Heart right ventricle (tissue), 16 donors: Measurements from ENCODE around the gene DIP2C. TPM values are rescaled to one million over a fixed set of nuclear protein-coding genes. Genes with fewer than 3 reads are reported as not detected.

Experiments
- ATAC-seq, 8 donors: fragments of 200-7000 bp; cut with Tn5 transposase; one replicate each; pipeline ENCODE4 v1.9.1; 2020; ENCODE audit warnings: mild to moderate bottlenecking in 8 of 8, moderate library complexity in 8 of 8, moderate number of reproducible peaks in 1 of 8
- DNase-seq, 2 donors: peaks; one replicate each; pipeline ENCODE4 v3.0.0-alpha.2; 2020
- H3K27ac ChIP-seq, 10 donors: fragments of 200-600 bp; sonication (generic) in 2 of 10; one replicate each; pipeline versions ENCODE4 v1.5.0 to v1.8.0; 2020 to 2022; ENCODE audit warnings: mild to moderate bottlenecking in 3 of 10
- H3K27me3 ChIP-seq, 7 donors: fragments of 200-600 bp; one replicate each; pipeline ENCODE4 v1.8.0; 2021 to 2022; ENCODE audit warnings: mild to moderate bottlenecking in 2 of 7
- H3K36me3 ChIP-seq, 9 donors: fragments of 200-600 bp; sonication (generic) in 1 of 9; one replicate each; pipeline versions ENCODE4 v1.5.0 to v1.8.0; 2020 to 2022; ENCODE audit warnings: mild to moderate bottlenecking in 2 of 9
- H3K4me1 ChIP-seq, 9 donors: fragments of 200-600 bp; sonication (generic) in 1 of 9; one replicate each; pipeline versions ENCODE4 v1.5.0 to v1.8.0; 2020 to 2022; ENCODE audit warnings: mild to moderate bottlenecking in 4 of 9
- H3K4me3 ChIP-seq, 10 donors: fragments of 200-600 bp; sonication (generic) in 2 of 10; one replicate each; pipeline versions ENCODE4 v1.5.0 to v1.8.0; 2020 to 2022; ENCODE audit warnings: mild to moderate bottlenecking in 7 of 10, moderate library complexity in 2 of 10
- H3K9me3 ChIP-seq, 11 donors: fragments of 200-600 bp in 10 of 11; sonication (generic) in 2 of 11; one replicate each; pipeline versions ENCODE4 v1.5.0 to v1.8.0; 2013 to 2022; ENCODE audit warnings: mild to moderate bottlenecking in 2 of 11, control low read depth in 1 of 11, moderate library complexity in 1 of 11
- CTCF ChIP-seq, 9 donors: fragments of 200-600 bp; sonication (generic) in 2 of 9; IDR thresholded peaks; one replicate each; pipeline versions ENCODE4 v1.5.0 to v1.8.0; 2021 to 2022; ENCODE audit warnings: antibody characterized with exemption in 9 of 9, mild to moderate bottlenecking in 5 of 9, moderate library complexity in 1 of 9
- WGBS, 2 donors: extraction: QIAGEN DNeasy Blood & Tissue Kit; methylation state at CpG; one replicate each; pipeline ENCODE4 v1.1.7; 2013; ENCODE audit warnings: inconsistent platforms in 1 of 2; 5-methylcytosine and 5-hydroxymethylcytosine counted together
- intact Hi-C, 10 donors: fragments of 100-400 bp; cut with DNase I; formaldehyde crosslinking; loops; one replicate each; pipeline versions ENCODE4 v1.11.1 to v1.14.2; 2022
- polyA plus RNA-seq, 2 donors: library from polyadenylated mRNA; stranded (reverse); fragments of 200-250 nt; gene quantifications; one replicate each; pipeline ENCODE4 v1.2.3, GENCODE V29; 2013
- total RNA-seq, 10 donors: library from RNA; stranded (reverse); fragmentation: NEBNext Ultra II Directional in 3 of 10; extraction: Animal tissue kit (Norgen Biotek cat#: 25700) in 3 of 10; gene quantifications; one replicate each; pipeline versions ENCODE4 v1.2.1 to v1.2.4, GENCODE V29; 2021 to 2023
- donor health status: Arrhythmogenic right ventricular cardiomyopathy.
- donor health status: ischemic (EF 13 %, LVEDD 7.1; RV severe dilation, severe dysfunction).
- donor health status: healthy with polysubstance abuse.
- donor health status: DM: no; HTN: yes; CAD: no.
- donor health status: DM: no; HTN: no; CAD: no.
- donor health status: ischemic (EF 25% LVEDD 6.9; RV normal size, moderate dysfunction).
- donor health status: ischemic (EF 25% LVEDD 5.7; RV mildly dilated, moderate dysfunction).
- donor health status: healthy.
- donor health status: DM: yes; HTN: yes; CAD: no.
- donor health status: Ischemic cardiomyopathy.
- donor health status: ischemic (EF 35%, LVEDD 5.7; RV mildly dilated, moderate dysfunction).
- donor health status: nonischemic (EF 11% LVEDD 7.7; RV severe dilation, severe dysfunction).
- donor health status: DM: yes; HTN: yes; CAD: no.
- donor health status: PGD.
- donor health status: ischemic (EF 29% LVEDD 5.4; RV normal size, mild dysfunction).
- donor health status: nonischemic (EF 23%, LVEDD 6.1; RV moderate dilation, normal function).

Gene DIP2C
- total and polyA plus RNA-seq, 12 donors: 7.1 to 48.2 (median 33.7) TPM

- intact Hi-C loops: no loop called here
- ATAC-seq (no peak), DNase-seq (no peak)
- H3K27ac ChIP-seq: no peak overlapping the region
- no peaks in the 10 kb centered on the region for H3K9me3 ChIP-seq
- no peak overlapping the region for H3K4me3 ChIP-seq
- peaks cover 0 to 93% (median 49%) of the 10 kb centered on the region in 9 donors for H3K36me3 ChIP-seq
- H3K27me3 ChIP-seq: no peaks in the 10 kb centered on the region
- no peaks in the 10 kb centered on the region for H3K4me1 ChIP-seq
- 95 to 96% methylated on average over 24 of the region's 24 CpGs for WGBS, 2 donors
- TF ChIP-seq CTCF (IDR thresholded peaks at IDR 0.05): no peak
Observed at GRCh38 chr10:363152-363551, 326.3 kb downstream of the DIP2C start.

GRCh38 chr10:361203-362081, 328.0 kb downstream of the DIP2C start:
- no peak overlapping the region for H3K27ac ChIP-seq
- intact Hi-C loops: no loop called here
- no peak for TF ChIP-seq CTCF (IDR thresholded peaks at IDR 0.05)
- peaks cover 0 to 95% (median 43%) of the 10 kb centered on the region in 9 donors for H3K36me3 ChIP-seq
- 81 to 82% methylated on average over 23 of the region's 23 CpGs for WGBS, 2 donors
- ATAC-seq (no peak), DNase-seq (no peak)
- H3K27me3 ChIP-seq: no peaks in the 10 kb centered on the region
- no peak overlapping the region for H3K4me3 ChIP-seq
- no peaks in the 10 kb centered on the region for H3K4me1 ChIP-seq
- no peaks in the 10 kb centered on the region for H3K9me3 ChIP-seq

GRCh38 chr10:360653-361052, 328.8 kb downstream of the DIP2C start:
- no peak for ATAC-seq
- no peaks in the 10 kb centered on the region for H3K27me3 ChIP-seq
- no peaks in the 10 kb centered on the region for H3K4me1 ChIP-seq
- H3K27ac ChIP-seq: no peak overlapping the region
- no peak overlapping the region for H3K4me3 ChIP-seq
- TF ChIP-seq CTCF (IDR thresholded peaks at IDR 0.05): no peak
- WGBS, 2 donors: 85 to 86% methylated on average over 6 of the region's 6 CpGs
- H3K36me3 ChIP-seq: peaks cover 0 to 95% (median 35%) of the 10 kb centered on the region in 9 donors
- DNase-seq: no peak
- intact Hi-C loops: no loop called here
- H3K9me3 ChIP-seq: no peaks in the 10 kb centered on the region

GRCh38 chr10:359762-360161, 329.7 kb downstream of the DIP2C start:
- intact Hi-C loops: no loop called here
- ATAC-seq (no peak), DNase-seq (no peak)
- H3K4me1 ChIP-seq: no peaks in the 10 kb centered on the region
- H3K9me3 ChIP-seq: no peaks in the 10 kb centered on the region
- H3K27me3 ChIP-seq: no peaks in the 10 kb centered on the region
- WGBS, 2 donors: 95% methylated on average over 14 of the region's 14 CpGs
- H3K4me3 ChIP-seq: no peak overlapping the region
- no peak overlapping the region for H3K27ac ChIP-seq
- no peak for TF ChIP-seq CTCF (IDR thresholded peaks at IDR 0.05)
- peaks cover 0 to 95% (median 35%) of the 10 kb centered on the region in 9 donors for H3K36me3 ChIP-seq
